Purkinje cell (primary cell): Measurements from ENCODE around the gene TFDP3. TPM values are rescaled to one million over a fixed set of nuclear protein-coding genes. Genes with fewer than 3 reads are reported as not detected.

Experiments
- polyA plus RNA-seq: library from polyadenylated mRNA; unstranded; fragments of >200 nt; fragmentation: Nextera tagmentation; gene quantifications from 2 replicates; pipeline ENCODE4 v1.2.1, GENCODE V29; 2014

The TFDP3 gene, protein sequence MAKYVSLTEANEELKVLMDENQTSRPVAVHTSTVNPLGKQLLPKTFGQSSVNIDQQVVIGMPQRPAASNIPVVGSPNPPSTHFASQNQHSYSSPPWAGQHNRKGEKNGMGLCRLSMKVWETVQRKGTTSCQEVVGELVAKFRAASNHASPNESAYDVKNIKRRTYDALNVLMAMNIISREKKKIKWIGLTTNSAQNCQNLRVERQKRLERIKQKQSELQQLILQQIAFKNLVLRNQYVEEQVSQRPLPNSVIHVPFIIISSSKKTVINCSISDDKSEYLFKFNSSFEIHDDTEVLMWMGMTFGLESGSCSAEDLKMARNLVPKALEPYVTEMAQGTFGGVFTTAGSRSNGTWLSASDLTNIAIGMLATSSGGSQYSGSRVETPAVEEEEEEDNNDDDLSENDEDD
- polyA plus RNA-seq = not detected in 2 replicates

DNA sequence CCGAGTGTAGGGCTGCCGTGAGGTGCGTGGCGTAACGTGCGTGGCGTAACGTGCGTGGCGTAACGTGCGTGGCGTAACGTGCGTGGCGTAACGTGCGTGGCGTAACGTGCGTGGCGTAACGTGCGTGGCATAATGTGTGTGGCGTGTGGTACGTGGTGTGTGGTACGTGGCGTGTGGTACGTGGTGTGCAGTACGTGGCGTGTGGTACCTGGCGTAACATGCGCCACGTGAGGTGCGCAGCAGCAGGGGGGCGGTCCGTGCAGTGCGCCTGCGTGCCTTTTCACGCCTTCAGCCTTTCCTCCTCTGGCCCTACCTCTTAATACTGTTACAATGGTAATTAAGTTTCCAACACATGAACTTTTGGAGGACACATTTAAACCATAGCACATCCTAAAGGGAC is at the start of gene TFDP3:
Gene TFDP3, minus strand, starts transcription at position 26 of the 400 bp plus-strand sequence. CDS start 95 bp downstream, outside the sequence.

Other genes with a start within 250 kb of the TFDP3 start
- not detected in 2 replicates for gene USP26, start 121.2 kb downstream of the TFDP3 start, polyA plus RNA-seq
- gene GPC4, start 197.1 kb upstream of the TFDP3 start, polyA plus RNA-seq = 0.48 and 0.97 TPM in 2 replicates